GM12878 (cell line): ENCODE results near the gene PRR5L. TPM values are rescaled to one million over a fixed set of nuclear protein-coding genes. Genes with fewer than 3 reads are reported as not detected.

Experiments
- ATAC-seq: fragments of 200-7000 bp; cut with Tn5 transposase; 3 replicates; pipeline ENCODE4 v1.9.1; 2020; ENCODE audit warnings: mild to moderate bottlenecking, moderate library complexity
- BruUV-seq: library from RNA; stranded (reverse); fragments of 400-500 nt; replicated peaks from 2 replicates; lab custom pipeline; 2021; lab: Mats Ljungman, UMichigan
- CTCF ChIA-PET: fragments of 300-600 bp; sonication (Branson Sonifier 250); formaldehyde crosslinking; extraction: SDS; loops from one replicate; lab custom pipeline; 2021; ENCODE audit warnings: inconsistent platforms; lab: Yijun Ruan, JAX
- POLR2A ChIA-PET: fragments of 350-600 bp; formaldehyde crosslinking; extraction: SDS; loops from one replicate; lab custom pipeline; 2021; ENCODE audit warnings: inconsistent platforms; lab: Charles Lee
- RAD21 ChIA-PET: fragments of 300-600 bp; sonication (Branson Sonifier 250); formaldehyde crosslinking; loops from one replicate; lab custom pipeline; 2023; ENCODE audit warnings: antibody characterized with exemption; ENCODE audit not compliant: unreplicated experiment; lab: Charles Lee
- SMC1A ChIA-PET: fragments of 300-600 bp; sonication (Branson Sonifier 250); formaldehyde crosslinking; loops from one replicate; lab custom pipeline; 2023; ENCODE audit not compliant: unreplicated experiment, uncharacterized antibody; lab: Charles Lee
- DNase-seq: peaks from one replicate; pipeline ENCODE4 v3.0.0-alpha.2; 2011; ENCODE audit warnings: low read depth, low spot score
- FAIRE-seq: peaks from 3 replicates; lab custom pipeline; 2011; peaks lifted over from hg19 to GRCh38; lab: Jason Lieb, UNC
- H2AFZ ChIP-seq: 2 replicates; pipeline ENCODE4 v1.6.0; 2011; ENCODE audit warnings: low read depth, low read length, control low read depth; ENCODE audit not compliant: control insufficient read depth
- H3K27ac ChIP-seq: 2 replicates; pipeline ENCODE4 v1.5.1; 2011; ENCODE audit warnings: control low read depth; ENCODE audit not compliant: control insufficient read depth, insufficient read depth
- H3K27me3 ChIP-seq, 2 experiments: replicated peaks in 1 of 2; 2 replicates each; pipeline versions ENCODE4 v1.6.0 to v1.6.1; 2011; ENCODE audit warnings: low read length in 1 of 2; ENCODE audit not compliant: control insufficient read depth in 2 of 2, insufficient read depth in 2 of 2
- H3K36me3 ChIP-seq, 2 experiments: 2 replicates each; pipeline ENCODE4 v1.5.1; 2011; ENCODE audit warnings: low read length in 1 of 2; ENCODE audit not compliant: control insufficient read depth in 2 of 2, insufficient read depth in 2 of 2
- H3K4me1 ChIP-seq: 2 replicates; pipeline ENCODE4 v1.6.1; 2011; ENCODE audit warnings: mild to moderate bottlenecking, low read length, moderate library complexity, mixed read lengths; ENCODE audit not compliant: control insufficient read depth, insufficient read depth
- H3K4me2 ChIP-seq: 2 replicates; pipeline ENCODE4 v1.6.0; 2011; ENCODE audit warnings: control low read depth; ENCODE audit not compliant: control insufficient read depth, insufficient read depth
- H3K4me3 ChIP-seq: fragments of 200-600 bp; sonication (generic); 2 replicates; pipeline ENCODE4 v1.5.1; 2016
- H3K79me2 ChIP-seq: 2 replicates; pipeline ENCODE4 v1.6.0; 2011; ENCODE audit warnings: low read length; ENCODE audit not compliant: control insufficient read depth, insufficient read depth
- H3K9ac ChIP-seq: 2 replicates; pipeline ENCODE4 v1.8.0; 2011; ENCODE audit warnings: low read length, control low read depth, mixed read lengths; ENCODE audit not compliant: control insufficient read depth, insufficient read depth
- H3K9me3 ChIP-seq: replicated peaks from 3 replicates; pipeline ENCODE4 v1.5.1; 2011; ENCODE audit warnings: mild to moderate bottlenecking, low read length; ENCODE audit not compliant: control insufficient read depth, insufficient read depth
- H4K20me1 ChIP-seq: 2 replicates; pipeline ENCODE4 v1.6.0; 2011; ENCODE audit not compliant: control insufficient read depth, insufficient read depth
- CREM ChIP-seq: IDR thresholded peaks from 2 replicates; pipeline ENCODE4 v1.6.1; 2014; ENCODE audit warnings: antibody characterized with exemption, low read depth
- EZH2 ChIP-seq: IDR thresholded peaks from 2 replicates; pipeline ENCODE4 v1.6.1; 2012; ENCODE audit warnings: low read depth, mild to moderate bottlenecking, control low read depth, inconsistent platforms, low read length, borderline replicate concordance; ENCODE audit not compliant: control insufficient read depth
- FOXK2 ChIP-seq: fragments of 450-650 bp; IDR thresholded peaks from 2 replicates; pipeline ENCODE4 v1.6.1; 2017; ENCODE audit warnings: mild to moderate bottlenecking, moderate library complexity
- IKZF1 ChIP-seq: fragments of 450-650 bp; conservative IDR thresholded peaks from 2 replicates; pipeline ENCODE4 v1.6.1; 2017; ENCODE audit warnings: antibody characterized with exemption, mild to moderate bottlenecking
- NR2F1 ChIP-seq: fragments of 450-650 bp; conservative IDR thresholded peaks from 2 replicates; pipeline ENCODE4 v1.6.1; 2017; ENCODE audit warnings: mild to moderate bottlenecking
- PAX8 ChIP-seq: fragments of 450-650 bp; IDR thresholded peaks from 2 replicates; pipeline ENCODE4 v1.6.1; 2017; ENCODE audit warnings: mild to moderate bottlenecking, moderate library complexity
- RUNX3 ChIP-seq: IDR thresholded peaks from 2 replicates; pipeline ENCODE4 v1.6.1; 2012; ENCODE audit warnings: low read length, inconsistent platforms
- SKIL ChIP-seq: fragments of 450-650 bp; IDR thresholded peaks from 2 replicates; pipeline ENCODE4 v1.6.1; 2017; ENCODE audit warnings: mild to moderate bottlenecking, low read depth, inconsistent platforms; ENCODE audit not compliant: poor library complexity, severe bottlenecking
- SMARCA5 ChIP-seq: fragments of 450-650 bp; IDR thresholded peaks from 2 replicates; pipeline ENCODE4 v1.6.1; 2017; ENCODE audit warnings: mild to moderate bottlenecking
- WGBS: methylation state at CpG from one replicate; pipeline ENCODE4 v1.1.6; 2016; ENCODE audit warnings: low lambda C conversion rate; ENCODE audit not compliant: insufficient replicate concordance, insufficient coverage; ENCODE audit errors: missing lambda C conversion rate; 5-methylcytosine and 5-hydroxymethylcytosine counted together
- in situ Hi-C: fragments of 300-500 bp; cut with MboI; formaldehyde crosslinking; loops from 9 replicates; pipeline ENCODE4 v1.14.3; 2018; ENCODE audit warnings: mixed read lengths
- intact Hi-C: fragments of 100-400 bp; cut with micrococcal nuclease; formaldehyde crosslinking; loops from one replicate; pipeline ENCODE4 v1.14.2; 2022; ENCODE audit not compliant: unreplicated experiment
- polyA plus RNA-seq, 11 experiments: library from polyadenylated mRNA; depleted of rRNA in 4 of 11; unstranded in 6 of 11; stranded (reverse) in 5 of 11; fragments of >200 nt; fragmentation: Nextera tagmentation in 4 of 11; fragmentation: Illumina TruSeq in 1 of 11; extraction: Ambion mirVana in 4 of 11; extraction: Trizol in 1 of 11; gene quantifications; 1 replicate in 1 of 11; 2 replicates in 10 of 11; pipeline versions ENCODE4 v1.2.1 to v1.2.3, GENCODE V29; 2011 to 2016; ENCODE audit warnings: inconsistent platforms in 2 of 11, missing spikeins in 2 of 11, low read depth in 1 of 11
- total RNA-seq, 4 experiments: library from RNA; depleted of rRNA in 3 of 4; stranded (reverse); fragments of >200 nt in 3 of 4; fragmentation: Illumina TruSeq in 1 of 4; extraction: Trizol in 1 of 4; gene quantifications; 2 replicates each; pipeline versions ENCODE4 v1.2.1 to v1.2.3, GENCODE V29; 2013 to 2021

Gene PRR5L
- total and polyA plus RNA-seq, 10 of the 15 experiments (the other 5 are each of a cell fraction or from before 2014, with no cell fraction given), result 0.11 to 4.2 (median 0.67) TPM; not detected in 1

GRCh38 chr11:36372101-36372771 lies 76.1 kb downstream of the PRR5L start (continued):
- TF ChIP-seq IKZF1 (no peak), EZH2 (no peak), FOXK2 (no peak)

- Histone ChIP-seq H3K4me3 (no peak overlapping the region), H3K9ac (no peak overlapping the region), H3K36me3 (no peaks in the 10 kb centered on the region), H3K4me1 (peaks cover 7% of the 10 kb centered on the region), H3K27me3 (peaks cover 10 to 13% of the 10 kb centered on the region in 2 experiments), H4K20me1 (no peaks in the 10 kb centered on the region), H3K9me3 (no peaks in the 10 kb centered on the region), H3K27ac (no peak overlapping the region), H3K79me2 (no peaks in the 10 kb centered on the region), H3K4me2 (no peak overlapping the region), H2AFZ (no peak overlapping the region)
- ChIA-PET SMC1A (interaction anchor here (0.7 to 1.4 kb wide), 2 partner anchors 7 to 10 kb away, joined by 3 to 4 read pairs; no protein-coding TSS in a partner anchor), RAD21 (interaction anchor here (0.6 to 1.0 kb wide), 3 partner anchors 9 to 66 kb away, joined by 3 read pairs; no protein-coding TSS in a partner anchor), POLR2A (no interaction called here), CTCF (no interaction called here)
- DNase-seq (no peak), ATAC-seq (no peak), FAIRE-seq (no peak)
- intact Hi-C loops, result no loop called here
- in situ Hi-C loops, result no loop called here
- WGBS, result 36% methylated on average over 6 of the region's 6 CpGs
- no TSS peak for BruUV-seq
- TF ChIP-seq NR2F1 (no peak), SMARCA5 (no peak), SKIL (no peak), RUNX3 (no peak), PAX8 (no peak), CREM (no peak)
Observed at GRCh38 chr11:36373016-36374010, 77.2 kb downstream of the PRR5L start.
